ENCODE measurements around the gene KIAA0319L. TPM values are rescaled to one million over a fixed set of nuclear protein-coding genes. Genes with fewer than 3 reads are reported as not detected.

The KIAA0319L gene
- total and polyA plus RNA-seq, 2 donors (not counting 3 experiments of a cell fraction or from before 2014, with no cell fraction given), result 31.4 to 43.4 TPM

DNA sequence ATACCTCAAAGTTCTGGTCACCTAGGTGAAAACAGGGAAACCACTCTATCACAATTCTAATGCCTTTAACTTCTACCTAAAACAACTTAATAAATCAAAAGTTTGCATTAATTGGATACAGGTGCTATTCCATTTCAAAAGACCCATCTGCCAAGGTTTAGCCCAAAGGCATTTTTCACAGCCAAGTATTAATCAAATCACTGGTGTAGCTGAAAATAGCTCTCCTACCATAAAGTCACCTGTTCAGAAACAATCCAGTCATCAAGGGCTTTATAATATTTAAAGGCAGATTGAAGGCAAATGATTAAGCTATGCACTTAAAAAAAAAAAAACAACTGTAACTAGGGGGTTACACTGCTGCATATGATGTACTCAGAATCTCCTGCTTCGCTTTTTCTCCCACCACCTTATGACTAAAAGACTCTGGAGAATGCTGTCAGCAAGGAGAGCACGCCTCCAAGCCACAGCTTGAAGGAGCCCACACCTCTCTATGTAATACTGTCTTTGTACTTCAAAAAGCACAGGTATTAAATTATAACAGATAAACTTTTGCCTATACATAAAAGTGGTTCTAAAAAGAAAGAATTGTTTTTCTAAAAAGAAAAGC is 20.5 kb downstream of the KIAA0319L start:
- CTCF ChIA-PET, result interaction anchor here (1.0 to 1.8 kb wide), 4 partner anchors 16 to 86 kb away, joined by 3 to 6 read pairs (median 4); no protein-coding TSS in a partner anchor
- FAIRE-seq (no peak), DNase-seq (ENCODE audit: low read depth, low spot score) (no peak)
- no peaks in the 10 kb centered on the region for H3K27me3 ChIP-seq (ENCODE audit: control insufficient read depth in 2 of 2, insufficient read depth in 2 of 2, low read length in 2 of 2)
- H3K27ac ChIP-seq (ENCODE audit: insufficient read depth, low read depth, low read length), result no peak overlapping the region
- no TSS peak for BruUV-seq (replicated peaks)
- H3K79me2 ChIP-seq (ENCODE audit: control insufficient read depth, insufficient read depth, low read length), result no peaks in the 10 kb centered on the region
- no peak for TF ChIP-seq FOS (IDR thresholded peaks at IDR 0.05; ENCODE audit: borderline replicate concordance, insufficient read depth, low read length)
- TF ChIP-seq, protein P1, sequence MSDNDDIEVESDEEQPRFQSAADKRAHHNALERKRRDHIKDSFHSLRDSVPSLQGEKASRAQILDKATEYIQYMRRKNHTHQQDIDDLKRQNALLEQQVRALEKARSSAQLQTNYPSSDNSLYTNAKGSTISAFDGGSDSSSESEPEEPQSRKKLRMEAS (IDR thresholded peaks at IDR 0.05; ENCODE audit: insufficient read depth, insufficient read length), result no peak
- H3K4me1 ChIP-seq (ENCODE audit: control insufficient read depth, extremely low read depth, insufficient read depth, low read length), result no peaks in the 10 kb centered on the region
- H3K4me2 ChIP-seq (ENCODE audit: insufficient read depth, low read length), result no peak overlapping the region
- H3K4me3 ChIP-seq (replicated peaks in 1 of 3; ENCODE audit: insufficient read depth in 1 of 3, low read depth in 1 of 3, low read length in 3 of 3), result no peak overlapping the region
- H2AFZ ChIP-seq (ENCODE audit: low read depth, low read length), result no peak overlapping the region
- POLR2A ChIA-PET, result interaction anchor here (0.6 kb wide), 2 partner anchors 13 to 179 kb away, joined by 3 to 6 read pairs; no protein-coding TSS in a partner anchor
- intact Hi-C loops (cut with micrococcal nuclease) (no loop called here), dilution Hi-C loops (cut with MboI; ENCODE audit: extremely low pct_ligation_motif_present, low sequenced_read_pairs) (no loop called here)
- no peaks in the 10 kb centered on the region for H3K9me1 ChIP-seq (replicated peaks; ENCODE audit: control insufficient read depth, extremely low read depth, insufficient read depth, low read length)
- no peak overlapping the region for H3K9ac ChIP-seq (replicated peaks; ENCODE audit: extremely low read depth, insufficient read depth, low read length)
- H3K9me3 ChIP-seq (replicated peaks; ENCODE audit: control insufficient read depth, insufficient read depth, low read length), result no peaks in the 10 kb centered on the region
- peaks cover 3% of the 10 kb centered on the region for H4K20me1 ChIP-seq (replicated peaks; ENCODE audit: control insufficient read depth, extremely low read depth, insufficient read depth, low read length)
- H3K36me3 ChIP-seq (ENCODE audit: control insufficient read depth in 2 of 2, extremely low read depth in 1 of 2, insufficient read depth in 2 of 2, low read length in 2 of 2), result no peaks in the 10 kb centered on the region

DNA sequence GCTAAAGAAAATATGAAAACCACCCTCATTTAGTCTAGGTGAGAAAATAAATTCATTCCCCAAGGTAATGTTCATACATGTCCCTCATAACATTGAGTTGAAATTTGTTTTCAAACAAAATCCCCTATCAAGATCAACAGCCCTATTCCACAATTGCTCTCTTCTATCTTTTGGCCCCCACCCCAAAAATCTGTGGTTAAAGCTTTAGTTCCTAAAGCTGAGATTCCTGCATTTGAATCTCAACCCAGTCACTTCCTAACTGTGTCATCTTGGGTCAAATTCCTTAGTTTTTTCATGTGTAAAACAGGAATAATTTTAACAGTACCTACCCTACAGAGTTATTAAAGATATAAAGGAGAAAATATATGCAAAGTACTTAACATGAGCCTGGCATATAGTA is 22.0 kb downstream of the KIAA0319L start:
- FAIRE-seq (no peak), DNase-seq (ENCODE audit: low read depth, low spot score) (no peak)
- peaks cover 0 to 5% of the 10 kb centered on the region in 2 experiments for H3K36me3 ChIP-seq (ENCODE audit: control insufficient read depth in 2 of 2, extremely low read depth in 1 of 2, insufficient read depth in 2 of 2, low read length in 2 of 2)
- no peak overlapping the region for H3K4me3 ChIP-seq (replicated peaks in 1 of 3; ENCODE audit: insufficient read depth in 1 of 3, low read depth in 1 of 3, low read length in 3 of 3)
- H3K79me2 ChIP-seq (ENCODE audit: control insufficient read depth, insufficient read depth, low read length), result no peaks in the 10 kb centered on the region
- H4K20me1 ChIP-seq (replicated peaks; ENCODE audit: control insufficient read depth, extremely low read depth, insufficient read depth, low read length), result peaks cover 3% of the 10 kb centered on the region
- no peaks in the 10 kb centered on the region for H3K27me3 ChIP-seq (ENCODE audit: control insufficient read depth in 2 of 2, insufficient read depth in 2 of 2, low read length in 2 of 2)
- BruUV-seq (replicated peaks), result no TSS peak
- ChIA-PET POLR2A (interaction anchor here (0.6 kb wide), 1 partner anchor 256 kb away, joined by 4 read pairs; no protein-coding TSS in a partner anchor), CTCF (interaction anchor here (1.0 to 1.8 kb wide), 5 partner anchors 30 to 181 kb away, joined by 3 to 10 read pairs (median 6); no protein-coding TSS in a partner anchor)
- H2AFZ ChIP-seq (ENCODE audit: low read depth, low read length), result no peak overlapping the region
- TF ChIP-seq EZH2 (IDR thresholded peaks at IDR 0.05; ENCODE audit: borderline replicate concordance, low read depth, low read length, severe bottlenecking), result no peak
- TF ChIP-seq JUN (IDR thresholded peaks at IDR 0.05; ENCODE audit: borderline replicate concordance, insufficient read depth, insufficient read length, low read depth), result no peak
- TF ChIP-seq, protein P2, sequence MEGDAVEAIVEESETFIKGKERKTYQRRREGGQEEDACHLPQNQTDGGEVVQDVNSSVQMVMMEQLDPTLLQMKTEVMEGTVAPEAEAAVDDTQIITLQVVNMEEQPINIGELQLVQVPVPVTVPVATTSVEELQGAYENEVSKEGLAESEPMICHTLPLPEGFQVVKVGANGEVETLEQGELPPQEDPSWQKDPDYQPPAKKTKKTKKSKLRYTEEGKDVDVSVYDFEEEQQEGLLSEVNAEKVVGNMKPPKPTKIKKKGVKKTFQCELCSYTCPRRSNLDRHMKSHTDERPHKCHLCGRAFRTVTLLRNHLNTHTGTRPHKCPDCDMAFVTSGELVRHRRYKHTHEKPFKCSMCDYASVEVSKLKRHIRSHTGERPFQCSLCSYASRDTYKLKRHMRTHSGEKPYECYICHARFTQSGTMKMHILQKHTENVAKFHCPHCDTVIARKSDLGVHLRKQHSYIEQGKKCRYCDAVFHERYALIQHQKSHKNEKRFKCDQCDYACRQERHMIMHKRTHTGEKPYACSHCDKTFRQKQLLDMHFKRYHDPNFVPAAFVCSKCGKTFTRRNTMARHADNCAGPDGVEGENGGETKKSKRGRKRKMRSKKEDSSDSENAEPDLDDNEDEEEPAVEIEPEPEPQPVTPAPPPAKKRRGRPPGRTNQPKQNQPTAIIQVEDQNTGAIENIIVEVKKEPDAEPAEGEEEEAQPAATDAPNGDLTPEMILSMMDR (IDR thresholded peaks at IDR 0.05; ENCODE audit: extremely low read depth in 1 of 2, insufficient read depth in 1 of 2, low read depth in 1 of 2, low read length in 2 of 2), result no peak
- TF ChIP-seq GATA2 (IDR thresholded peaks at IDR 0.05; ENCODE audit: insufficient read depth, insufficient read length, low read depth, low read length), result no peak
- TF ChIP-seq POLR2A (IDR thresholded peaks at IDR 0.05; ENCODE audit: low read depth, low read length), result no peak
- no peak for TF ChIP-seq MYC (IDR thresholded peaks at IDR 0.05; ENCODE audit: low read depth, low read length)
- TF ChIP-seq, protein P1 (IDR thresholded peaks at IDR 0.05; ENCODE audit: insufficient read depth, insufficient read length), result no peak
- TF ChIP-seq FOS (IDR thresholded peaks at IDR 0.05; ENCODE audit: borderline replicate concordance, insufficient read depth, low read length), result no peak
- H3K9me3 ChIP-seq (replicated peaks; ENCODE audit: control insufficient read depth, insufficient read depth, low read length), result no peaks in the 10 kb centered on the region
- no peaks in the 10 kb centered on the region for H3K9me1 ChIP-seq (replicated peaks; ENCODE audit: control insufficient read depth, extremely low read depth, insufficient read depth, low read length)
- no peak overlapping the region for H3K4me2 ChIP-seq (ENCODE audit: insufficient read depth, low read length)
- dilution Hi-C loops (cut with MboI; ENCODE audit: extremely low pct_ligation_motif_present, low sequenced_read_pairs), result no loop called here
- H3K4me1 ChIP-seq (ENCODE audit: control insufficient read depth, extremely low read depth, insufficient read depth, low read length), result no peaks in the 10 kb centered on the region
- no peak overlapping the region for H3K27ac ChIP-seq (ENCODE audit: insufficient read depth, low read depth, low read length)
- H3K9ac ChIP-seq (replicated peaks; ENCODE audit: extremely low read depth, insufficient read depth, low read length), result no peak overlapping the region
- intact Hi-C loops (cut with micrococcal nuclease), result no loop called here
